Esophagus (tissue), 2 donors: ENCODE results near the gene RB1. TPM values are rescaled to one million over a fixed set of nuclear protein-coding genes. Genes with fewer than 3 reads are reported as not detected.

ENCODE experiments used
- polyA plus RNA-seq, 2 donors: library from polyadenylated mRNA; stranded (reverse); fragments of 200-250 nt; gene quantifications; one replicate each; pipeline ENCODE4 v1.2.3, GENCODE V29; 2013
- donor health status: healthy with polysubstance abuse.
- donor health status: Bipolar disorder and iron deficiency.

RB1 gene
- polyA plus RNA-seq, 2 donors = 15.5 to 17.4 TPM

Other genes starting within 250 kb of the RB1 start
- gene MED4, start 208.6 kb upstream of the RB1 start, polyA plus RNA-seq = 10 to 100 TPM; 48.9 to 49.7 TPM
- gene ITM2B, start 70.5 kb upstream of the RB1 start, polyA plus RNA-seq = 100 to 1,000 TPM; 340 to 473 TPM
- 10 to 100 TPM; 57.6 to 87.5 TPM for gene LPAR6, start 109.4 kb downstream of the RB1 start, polyA plus RNA-seq
- gene RCBTB2, start 229.3 kb downstream of the RB1 start, polyA plus RNA-seq = 10 to 100 TPM in 1 of 2 donors, 1 to 10 TPM in 1; 8.7 to 15.0 TPM